ENCODE data around the gene EDEM3.

Gene EDEM3

DNA sequence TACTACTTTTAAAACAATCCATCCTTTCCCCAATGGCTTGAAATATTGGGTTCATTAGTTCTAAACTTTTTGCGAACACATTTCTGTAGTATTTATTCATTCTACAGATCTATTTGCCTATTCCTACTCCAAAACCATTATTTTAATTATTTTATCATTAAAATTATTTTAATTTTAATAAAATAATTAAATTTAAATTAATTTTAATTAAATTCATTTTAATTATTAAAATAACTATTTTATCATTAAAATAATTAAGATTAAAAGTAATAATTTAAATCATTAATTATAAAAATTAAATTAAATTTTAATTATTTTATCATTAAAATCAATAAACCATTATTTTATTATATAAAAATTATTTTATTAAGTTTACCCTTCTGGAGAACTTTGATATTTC lies 15.6 kb downstream of the EDEM3 start:
- no peaks in the 10 kb centered on the region for H4K20me1 ChIP-seq (ENCODE audit: insufficient read depth, low read length, poor library complexity, severe bottlenecking)
- peaks cover 22% of the 10 kb centered on the region; the same call in 1 of the 2 replicates for H3K36me3 ChIP-seq (ENCODE audit: insufficient read depth, low read length)
- H3F3A ChIP-seq (ENCODE audit: low read depth), result no peaks in the 10 kb centered on the region
- peaks cover 23% of the 10 kb centered on the region for H3K79me2 ChIP-seq (ENCODE audit: insufficient read depth, low read length)
- H3K9me3 ChIP-seq (ENCODE audit: insufficient read depth, low read depth, low read length), result no peaks in the 10 kb centered on the region
- no peak overlapping the region for H3K9ac ChIP-seq (ENCODE audit: low read depth, low read length, poor library complexity, severe bottlenecking)
- H3K27me3 ChIP-seq (ENCODE audit: insufficient read depth, low read length, poor library complexity, severe bottlenecking), result no peaks in the 10 kb centered on the region
- TF ChIP-seq, protein P1, sequence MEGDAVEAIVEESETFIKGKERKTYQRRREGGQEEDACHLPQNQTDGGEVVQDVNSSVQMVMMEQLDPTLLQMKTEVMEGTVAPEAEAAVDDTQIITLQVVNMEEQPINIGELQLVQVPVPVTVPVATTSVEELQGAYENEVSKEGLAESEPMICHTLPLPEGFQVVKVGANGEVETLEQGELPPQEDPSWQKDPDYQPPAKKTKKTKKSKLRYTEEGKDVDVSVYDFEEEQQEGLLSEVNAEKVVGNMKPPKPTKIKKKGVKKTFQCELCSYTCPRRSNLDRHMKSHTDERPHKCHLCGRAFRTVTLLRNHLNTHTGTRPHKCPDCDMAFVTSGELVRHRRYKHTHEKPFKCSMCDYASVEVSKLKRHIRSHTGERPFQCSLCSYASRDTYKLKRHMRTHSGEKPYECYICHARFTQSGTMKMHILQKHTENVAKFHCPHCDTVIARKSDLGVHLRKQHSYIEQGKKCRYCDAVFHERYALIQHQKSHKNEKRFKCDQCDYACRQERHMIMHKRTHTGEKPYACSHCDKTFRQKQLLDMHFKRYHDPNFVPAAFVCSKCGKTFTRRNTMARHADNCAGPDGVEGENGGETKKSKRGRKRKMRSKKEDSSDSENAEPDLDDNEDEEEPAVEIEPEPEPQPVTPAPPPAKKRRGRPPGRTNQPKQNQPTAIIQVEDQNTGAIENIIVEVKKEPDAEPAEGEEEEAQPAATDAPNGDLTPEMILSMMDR (conservative IDR thresholded peaks at IDR 0.05; ENCODE audit: low read length), result no peak
- TF ChIP-seq EZH2phosphoT487 (IDR thresholded peaks at IDR 0.05; ENCODE audit: borderline replicate concordance), result no peak
- H3K9me2 ChIP-seq (replicated peaks; ENCODE audit: low read depth, low read length), result no peaks in the 10 kb centered on the region
- H2AFZ ChIP-seq (ENCODE audit: low read length), result no peak overlapping the region
- no peak overlapping the region for H3K4me3 ChIP-seq (ENCODE audit: low read length, poor library complexity, severe bottlenecking)
- peaks cover 22% of the 10 kb centered on the region for H3K4me1 ChIP-seq (ENCODE audit: insufficient read depth, low read length, poor library complexity, severe bottlenecking)
- H3K4me2 ChIP-seq (ENCODE audit: low read depth, low read length, poor library complexity, severe bottlenecking), result no peak overlapping the region

GRCh38 chr1:184734980-184735379 lies 19.7 kb downstream of the EDEM3 start:
- no peaks in the 10 kb centered on the region; the same call in 1 of the 2 replicates for H3K79me2 ChIP-seq (ENCODE audit: insufficient read depth, low read length)
- H3K4me3 ChIP-seq (ENCODE audit: low read length, poor library complexity, severe bottlenecking), result no peak overlapping the region
- no peaks in the 10 kb centered on the region for H3F3A ChIP-seq (ENCODE audit: low read depth)
- no peak for TF ChIP-seq EZH2phosphoT487 (IDR thresholded peaks at IDR 0.05; ENCODE audit: borderline replicate concordance)
- TF ChIP-seq, protein P1 (conservative IDR thresholded peaks at IDR 0.05; ENCODE audit: low read length), result no peak
- no peaks in the 10 kb centered on the region for H3K4me1 ChIP-seq (ENCODE audit: insufficient read depth, low read length, poor library complexity, severe bottlenecking)
- H3K4me2 ChIP-seq (ENCODE audit: low read depth, low read length, poor library complexity, severe bottlenecking), result no peak overlapping the region
- H2AFZ ChIP-seq (ENCODE audit: low read length), result no peak overlapping the region
- H3K9ac ChIP-seq (ENCODE audit: low read depth, low read length, poor library complexity, severe bottlenecking), result no peak overlapping the region
- peaks cover 52% of the 10 kb centered on the region for H3K36me3 ChIP-seq (ENCODE audit: insufficient read depth, low read length)
- no peaks in the 10 kb centered on the region for H3K9me3 ChIP-seq (ENCODE audit: insufficient read depth, low read depth, low read length)
- H3K9me2 ChIP-seq (replicated peaks; ENCODE audit: low read depth, low read length), result no peaks in the 10 kb centered on the region
- H3K27me3 ChIP-seq (ENCODE audit: insufficient read depth, low read length, poor library complexity, severe bottlenecking), result no peaks in the 10 kb centered on the region
- no peaks in the 10 kb centered on the region for H4K20me1 ChIP-seq (ENCODE audit: insufficient read depth, low read length, poor library complexity, severe bottlenecking)

DNA sequence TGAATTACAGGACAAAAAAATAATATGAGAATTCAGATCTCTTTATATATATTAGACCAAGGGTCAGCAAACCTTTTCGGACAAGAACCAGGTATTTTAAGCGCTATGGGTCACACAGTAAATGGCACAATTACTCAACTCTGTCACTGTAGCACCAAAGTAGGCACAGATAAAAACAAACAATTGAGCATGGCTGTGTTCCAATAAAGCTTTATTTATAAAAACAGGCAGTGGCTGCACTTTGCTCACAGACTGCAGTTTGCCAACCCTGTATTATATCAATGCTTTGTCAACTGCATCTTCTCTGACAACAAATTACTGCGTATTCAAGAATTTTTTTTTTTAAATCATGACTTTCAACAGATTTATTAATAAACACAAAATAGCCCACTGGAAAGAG lies 29.8 kb downstream of the EDEM3 start:
- H3K4me1 ChIP-seq (ENCODE audit: insufficient read depth, low read length, poor library complexity, severe bottlenecking), result no peaks in the 10 kb centered on the region
- H3K9me2 ChIP-seq (replicated peaks; ENCODE audit: low read depth, low read length), result no peaks in the 10 kb centered on the region
- no peaks in the 10 kb centered on the region for H3K79me2 ChIP-seq (ENCODE audit: insufficient read depth, low read length)
- no peak overlapping the region for H2AFZ ChIP-seq (ENCODE audit: low read length)
- H3F3A ChIP-seq (ENCODE audit: low read depth), result no peaks in the 10 kb centered on the region
- peaks cover 77% of the 10 kb centered on the region for H3K36me3 ChIP-seq (ENCODE audit: insufficient read depth, low read length)
- no peak overlapping the region for H3K4me2 ChIP-seq (ENCODE audit: low read depth, low read length, poor library complexity, severe bottlenecking)
- H3K9ac ChIP-seq (ENCODE audit: low read depth, low read length, poor library complexity, severe bottlenecking), result no peak overlapping the region
- H3K27me3 ChIP-seq (ENCODE audit: insufficient read depth, low read length, poor library complexity, severe bottlenecking), result no peaks in the 10 kb centered on the region
- H4K20me1 ChIP-seq (ENCODE audit: insufficient read depth, low read length, poor library complexity, severe bottlenecking), result no peaks in the 10 kb centered on the region
- no peaks in the 10 kb centered on the region for H3K9me3 ChIP-seq (ENCODE audit: insufficient read depth, low read depth, low read length)
- no peak overlapping the region for H3K4me3 ChIP-seq (ENCODE audit: low read length, poor library complexity, severe bottlenecking)
- no peak for TF ChIP-seq EZH2phosphoT487 (IDR thresholded peaks at IDR 0.05; ENCODE audit: borderline replicate concordance)

DNA sequence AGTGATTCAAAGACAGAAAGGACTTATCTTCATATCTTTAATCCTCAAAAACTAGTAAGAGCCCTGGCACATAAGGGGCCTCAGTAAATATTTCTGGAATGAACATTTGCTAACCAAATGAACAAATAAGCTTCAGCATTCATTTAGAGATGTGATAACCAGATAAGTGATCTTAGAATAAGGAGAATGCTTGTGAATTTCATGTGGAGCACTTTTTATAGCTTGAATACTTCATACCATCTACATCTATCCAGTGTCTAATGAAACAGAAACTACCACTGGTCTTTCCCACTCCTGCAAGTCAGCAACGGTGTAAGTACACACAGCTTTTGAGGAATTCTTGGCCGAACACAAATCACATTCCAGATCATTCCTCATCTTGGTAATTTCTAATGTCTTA lies 38.5 kb downstream of the EDEM3 start:
- no peaks in the 10 kb centered on the region for H3K27me3 ChIP-seq (ENCODE audit: insufficient read depth, low read length, poor library complexity, severe bottlenecking)
- no peak for TF ChIP-seq EZH2phosphoT487 (IDR thresholded peaks at IDR 0.05; ENCODE audit: borderline replicate concordance)
- TF ChIP-seq, protein P1 (conservative IDR thresholded peaks at IDR 0.05; ENCODE audit: low read length), result no peak
- no peaks in the 10 kb centered on the region for H3F3A ChIP-seq (ENCODE audit: low read depth)
- no peak overlapping the region for H3K9ac ChIP-seq (ENCODE audit: low read depth, low read length, poor library complexity, severe bottlenecking)
- H3K4me1 ChIP-seq (ENCODE audit: insufficient read depth, low read length, poor library complexity, severe bottlenecking), result no peaks in the 10 kb centered on the region
- no peak overlapping the region for H3K4me2 ChIP-seq (ENCODE audit: low read depth, low read length, poor library complexity, severe bottlenecking)
- H3K79me2 ChIP-seq (ENCODE audit: insufficient read depth, low read length), result no peaks in the 10 kb centered on the region
- no peaks in the 10 kb centered on the region for H3K9me3 ChIP-seq (ENCODE audit: insufficient read depth, low read depth, low read length)
- H3K4me3 ChIP-seq (ENCODE audit: low read length, poor library complexity, severe bottlenecking), result no peak overlapping the region
- H3K36me3 ChIP-seq (ENCODE audit: insufficient read depth, low read length), result peaks cover 86% of the 10 kb centered on the region; the same call in 1 of the 2 replicates
- H2AFZ ChIP-seq (ENCODE audit: low read length), result no peak overlapping the region
- no peaks in the 10 kb centered on the region for H4K20me1 ChIP-seq (ENCODE audit: insufficient read depth, low read length, poor library complexity, severe bottlenecking)
- no peaks in the 10 kb centered on the region for H3K9me2 ChIP-seq (replicated peaks; ENCODE audit: low read depth, low read length)

Data from Loucy (cell line).